GM19324 (cell line): ENCODE measurements around the gene SPTSSB.
A peak's percentile ranks its signal among the peaks of the same experiment; 100 is the strongest.

Experiments
- ATAC-seq: cut with Tn5 transposase; IDR thresholded peaks from one replicate; pipeline ENCODE4 v1.9.1; 2021; ENCODE audit warnings: mild to moderate bottlenecking, moderate library complexity; ENCODE audit not compliant: unreplicated experiment, low FRiP score

The SPTSSB gene

GRCh38 chr3:161343540-161343939 is 27.8 kb downstream of the SPTSSB start:
- ATAC-seq, result no peak

GRCh38 chr3:161342629-161343028 is 28.7 kb downstream of the SPTSSB start:
- no peak for ATAC-seq

GRCh38 chr3:161339517-161340500 is 31.5 kb downstream of the SPTSSB start:
- no peak for ATAC-seq

GRCh38 chr3:161337311-161337710 is 34.0 kb downstream of the SPTSSB start:
- no peak for ATAC-seq

GRCh38 chr3:161336661-161337060 is 34.7 kb downstream of the SPTSSB start:
- ATAC-seq, result no peak

- no peak for ATAC-seq
Measured at GRCh38 chr3:161333696-161334095, 37.6 kb downstream of the SPTSSB start.

GRCh38 chr3:161332792-161333191 is 38.5 kb downstream of the SPTSSB start:
- no peak for ATAC-seq

GRCh38 chr3:161325059-161325458 is 46.3 kb downstream of the SPTSSB start:
- no peak for ATAC-seq

GRCh38 chr3:161323926-161324621 is 47.2 kb downstream of the SPTSSB start:
- no peak for ATAC-seq

- ATAC-seq, result no peak
Measured at GRCh38 chr3:161322781-161323568, 48.3 kb downstream of the SPTSSB start.

GRCh38 chr3:161320837-161321236 is 50.5 kb downstream of the SPTSSB start:
- no peak for ATAC-seq

- ATAC-seq, result no peak
Measured at GRCh38 chr3:161319867-161320266, 51.5 kb downstream of the SPTSSB start.

GRCh38 chr3:161317077-161317476 is 54.2 kb downstream of the SPTSSB start:
- ATAC-seq, result no peak

GRCh38 chr3:161316006-161316689 is 55.2 kb downstream of the SPTSSB start:
- no peak for ATAC-seq

- ATAC-seq, result peak; percentile 43
Measured at GRCh38 chr3:161314836-161315395, 56.4 kb downstream of the SPTSSB start.

- ATAC-seq, result peak; percentile 66
Measured at GRCh38 chr3:161310649-161311423, 60.5 kb downstream of the SPTSSB start.

GRCh38 chr3:161305095-161305991 is 66.0 kb downstream of the SPTSSB start:
- ATAC-seq, result no peak

- no peak for ATAC-seq
Measured at GRCh38 chr3:161296814-161297213, 74.5 kb downstream of the SPTSSB start.
